Measurements from ENCODE around the gene B4GALT3. TPM values are rescaled to one million over a fixed set of nuclear protein-coding genes. Genes with fewer than 3 reads are reported as not detected.

B4GALT3 gene
- 21.7 and 24.3 TPM in 2 replicates for total RNA-seq
- long read RNA-seq, transcript B4GALT3-201 (8 exons, 1,911 nt), result major isoform, 25 of 48 reads
- long read RNA-seq, transcript B4GALT3-213 (8 exons, 2,414 nt), result minor isoform, 7 of 48 reads
- long read RNA-seq, partial matches to known transcripts, result 1 of 48 reads
- long read RNA-seq, other reads (novel, unspliced or antisense), result 14 of 48 reads

GRCh38 chr1:161177112-161177935 lies at the start of gene B4GALT3:
TSS of gene B4GALT3 (minus strand) at chr1:161177507. CDS start at chr1:161176060, 1,447 bp downstream.
- Mint-ChIP-seq H3K27ac (ENCODE audit: unreplicated experiment) (peak within 1 kb of the TSS; percentile 97), H3K36me3 (ENCODE audit: unreplicated experiment) (peaks cover 20% of the 10 kb centered on the region), H3K4me3 (ENCODE audit: unreplicated experiment) (peak within 1 kb of the TSS; percentile 100), H3K27me3 (ENCODE audit: unreplicated experiment) (no peaks in the 10 kb centered on the region), H3K4me1 (ENCODE audit: unreplicated experiment) (peaks cover 42% of the 10 kb centered on the region), H3K9me3 (ENCODE audit: unreplicated experiment) (no peaks in the 10 kb centered on the region)
- DNase-seq (ENCODE audit: extremely low spot score, unreplicated experiment), result peak; percentile 96
- TF ChIP-seq, protein P1, sequence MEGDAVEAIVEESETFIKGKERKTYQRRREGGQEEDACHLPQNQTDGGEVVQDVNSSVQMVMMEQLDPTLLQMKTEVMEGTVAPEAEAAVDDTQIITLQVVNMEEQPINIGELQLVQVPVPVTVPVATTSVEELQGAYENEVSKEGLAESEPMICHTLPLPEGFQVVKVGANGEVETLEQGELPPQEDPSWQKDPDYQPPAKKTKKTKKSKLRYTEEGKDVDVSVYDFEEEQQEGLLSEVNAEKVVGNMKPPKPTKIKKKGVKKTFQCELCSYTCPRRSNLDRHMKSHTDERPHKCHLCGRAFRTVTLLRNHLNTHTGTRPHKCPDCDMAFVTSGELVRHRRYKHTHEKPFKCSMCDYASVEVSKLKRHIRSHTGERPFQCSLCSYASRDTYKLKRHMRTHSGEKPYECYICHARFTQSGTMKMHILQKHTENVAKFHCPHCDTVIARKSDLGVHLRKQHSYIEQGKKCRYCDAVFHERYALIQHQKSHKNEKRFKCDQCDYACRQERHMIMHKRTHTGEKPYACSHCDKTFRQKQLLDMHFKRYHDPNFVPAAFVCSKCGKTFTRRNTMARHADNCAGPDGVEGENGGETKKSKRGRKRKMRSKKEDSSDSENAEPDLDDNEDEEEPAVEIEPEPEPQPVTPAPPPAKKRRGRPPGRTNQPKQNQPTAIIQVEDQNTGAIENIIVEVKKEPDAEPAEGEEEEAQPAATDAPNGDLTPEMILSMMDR (IDR thresholded peaks at IDR 0.05), result no peak

DNA sequence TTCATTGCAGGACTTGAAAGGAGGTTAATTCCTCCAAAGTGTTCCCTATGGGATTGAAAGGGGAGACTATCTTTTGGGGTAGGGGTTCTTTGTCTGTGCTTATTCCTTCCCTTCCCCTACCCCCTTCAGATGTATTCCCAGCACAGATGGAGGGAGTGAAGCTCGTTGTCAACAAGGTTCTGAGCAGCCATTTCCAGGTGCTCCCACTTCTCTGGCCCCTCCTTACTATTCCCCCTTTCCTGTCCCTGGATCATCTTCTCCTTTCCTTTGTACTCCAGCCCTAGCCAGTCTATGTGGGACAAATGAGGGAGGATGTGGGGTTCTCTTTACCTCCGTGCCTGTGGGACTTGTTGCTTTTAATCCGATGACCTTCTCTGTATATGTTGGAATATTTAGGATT lies 49.5 kb upstream of the B4GALT3 start:
- Mint-ChIP-seq H3K4me1 (ENCODE audit: unreplicated experiment) (peaks cover 22% of the 10 kb centered on the region), H3K4me3 (ENCODE audit: unreplicated experiment) (peak overlapping the region; percentile 100), H3K9me3 (ENCODE audit: unreplicated experiment) (no peaks in the 10 kb centered on the region), H3K36me3 (ENCODE audit: unreplicated experiment) (peaks cover 7% of the 10 kb centered on the region), H3K27me3 (ENCODE audit: unreplicated experiment) (peaks cover 5% of the 10 kb centered on the region), H3K27ac (ENCODE audit: unreplicated experiment) (peak overlapping the region; percentile 64)
- TF ChIP-seq, protein P1 (IDR thresholded peaks at IDR 0.05), result no peak
- no peak for DNase-seq (ENCODE audit: extremely low spot score, unreplicated experiment)

DNA sequence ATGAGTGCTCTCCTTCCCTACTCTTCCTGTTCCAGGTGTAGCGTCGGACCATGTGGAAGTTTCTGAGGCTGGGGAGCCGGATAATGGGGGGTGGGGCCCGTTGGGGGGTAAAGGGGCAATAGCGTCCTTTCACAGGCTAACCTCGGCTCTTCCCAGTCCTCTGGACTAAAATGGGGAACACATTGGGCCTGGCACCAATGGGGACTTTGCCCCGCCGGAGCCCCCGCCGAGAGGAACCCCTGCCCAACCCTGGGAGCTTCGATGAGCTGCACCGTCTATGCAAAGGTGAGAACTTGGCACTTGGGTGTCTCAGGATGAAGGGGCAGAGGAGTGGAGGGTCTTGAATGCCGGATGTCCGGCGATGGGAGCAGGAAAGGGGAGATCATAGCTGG lies 49.0 kb upstream of the B4GALT3 start:
- H3K36me3 Mint-ChIP-seq (ENCODE audit: unreplicated experiment), result peaks cover 7% of the 10 kb centered on the region
- H3K9me3 Mint-ChIP-seq (ENCODE audit: unreplicated experiment), result no peaks in the 10 kb centered on the region
- peaks cover 5% of the 10 kb centered on the region for H3K27me3 Mint-ChIP-seq (ENCODE audit: unreplicated experiment)
- H3K27ac Mint-ChIP-seq (ENCODE audit: unreplicated experiment), result peak overlapping the region; percentile 97
- TF ChIP-seq, protein P1 (IDR thresholded peaks at IDR 0.05), result no peak
- peak overlapping the region; percentile 100 for H3K4me3 Mint-ChIP-seq (ENCODE audit: unreplicated experiment)
- DNase-seq (ENCODE audit: extremely low spot score, unreplicated experiment), result no peak
- H3K4me1 Mint-ChIP-seq (ENCODE audit: unreplicated experiment), result peaks cover 22% of the 10 kb centered on the region

GRCh38 chr1:161225534-161226319 lies 48.4 kb upstream of the B4GALT3 start, which contains the start of gene TOMM40L:
TSS of gene TOMM40L (plus strand) at chr1:161226060. CDS start at chr1:161226490, 430 bp downstream.
- Mint-ChIP-seq H3K27ac (ENCODE audit: unreplicated experiment) (peak within 1 kb of the TSS; percentile 97), H3K9me3 (ENCODE audit: unreplicated experiment) (no peaks in the 10 kb centered on the region), H3K27me3 (ENCODE audit: unreplicated experiment) (peaks cover 5% of the 10 kb centered on the region), H3K36me3 (ENCODE audit: unreplicated experiment) (peaks cover 7% of the 10 kb centered on the region), H3K4me1 (ENCODE audit: unreplicated experiment) (peaks cover 22% of the 10 kb centered on the region), H3K4me3 (ENCODE audit: unreplicated experiment) (peak within 1 kb of the TSS; percentile 100)
- peak; percentile 95 for DNase-seq (ENCODE audit: extremely low spot score, unreplicated experiment)
- TF ChIP-seq, protein P1 (IDR thresholded peaks at IDR 0.05), result peak; percentile 64

Measured in osteocyte (in vitro differentiated cells).